ENCODE measurements around the gene MCC. TPM values are rescaled to one million over a fixed set of nuclear protein-coding genes. Genes with fewer than 3 reads are reported as not detected.
"Not testable (repeated sequence)": the region's sequence is repeated elsewhere in the genome, so short reads cannot be mapped to it uniquely, and the experiment has no call there.

MCC gene
- total RNA-seq, 1 donor from 2014 or later: 47.7 TPM

DNA sequence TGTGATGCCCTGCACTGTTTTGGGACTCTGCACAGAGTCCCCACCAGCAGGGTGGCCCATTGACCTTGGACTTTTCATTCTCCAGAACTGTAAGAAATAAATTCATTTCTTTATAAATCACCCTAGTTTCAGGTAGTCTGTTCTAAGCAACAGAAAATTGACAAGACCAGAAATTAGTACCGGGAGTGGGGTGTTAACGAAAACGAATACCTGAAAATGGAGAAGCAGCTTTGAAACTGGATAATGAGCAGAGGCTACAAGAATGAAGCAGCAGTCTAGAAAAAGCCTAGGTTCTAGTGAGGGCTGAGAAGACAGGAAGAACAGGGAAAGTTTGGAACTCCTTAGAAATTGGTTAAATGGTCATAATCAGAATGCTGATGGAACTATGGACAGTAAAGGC lies 2.1 kb upstream of the MCC start:
- DNase-seq: no peak

DNA sequence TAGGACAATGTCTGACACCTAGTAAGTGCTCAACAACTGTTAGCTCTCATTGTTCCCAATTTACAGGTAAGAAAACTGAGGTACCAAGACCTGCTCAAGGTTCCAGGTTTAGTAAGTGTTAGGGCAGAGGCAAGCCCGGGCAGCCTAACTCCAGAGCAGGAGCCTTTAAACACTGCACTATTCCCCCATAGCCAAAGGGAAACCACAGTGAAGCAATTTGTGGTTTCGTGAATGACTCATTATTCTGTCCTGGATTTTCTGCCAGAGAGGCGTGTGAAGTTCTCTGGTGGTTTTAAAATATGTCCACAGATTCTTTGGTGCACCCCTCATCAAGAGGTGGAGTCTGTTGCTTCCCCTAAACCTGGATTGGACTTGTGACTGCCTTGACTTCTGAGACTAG lies 1.0 kb upstream of the MCC start:
- peak; percentile 22 for DNase-seq

- no peak for DNase-seq
Observed at GRCh38 chr5:113488645-113489184, 462 bp upstream of the MCC start.

GRCh38 chr5:113487416-113487780 lies 855 bp downstream of the MCC start:
- DNase-seq: no peak

GRCh38 chr5:113480243-113480642 lies 8.0 kb downstream of the MCC start:
- DNase-seq: no peak

GRCh38 chr5:113478691-113479090 lies 9.6 kb downstream of the MCC start:
- no peak for DNase-seq

DNA sequence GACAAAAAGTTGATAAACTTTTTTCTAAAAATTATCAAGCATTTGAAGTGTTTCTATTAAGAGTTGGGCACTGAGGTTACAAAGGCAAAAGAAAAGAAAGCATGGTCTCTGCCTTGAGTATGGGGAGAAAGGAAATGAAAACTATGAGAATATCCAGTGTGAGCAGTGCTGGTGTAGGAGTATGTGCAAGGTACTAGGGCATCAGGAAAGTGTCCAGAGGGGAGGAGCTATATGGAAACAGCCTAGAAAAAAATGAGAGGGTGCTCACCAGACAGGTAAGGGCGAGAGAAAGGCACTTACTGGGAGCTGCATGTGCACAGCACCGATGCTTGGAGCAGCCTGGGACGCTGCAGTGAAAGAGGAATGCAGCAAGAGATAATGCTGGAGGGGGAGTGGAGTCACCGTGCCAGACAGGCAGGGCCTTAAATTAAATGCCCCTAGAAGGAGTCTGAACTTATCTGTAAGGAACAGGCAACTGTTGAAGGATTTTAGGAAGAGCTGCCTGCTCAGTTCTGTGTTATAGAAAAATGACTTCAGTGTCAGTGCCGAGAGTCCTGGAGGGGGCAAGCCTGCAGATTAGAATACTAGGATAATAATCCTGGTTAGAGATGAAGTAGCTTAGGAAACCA lies 14.0 kb downstream of the MCC start:
- no peak for DNase-seq

DNA sequence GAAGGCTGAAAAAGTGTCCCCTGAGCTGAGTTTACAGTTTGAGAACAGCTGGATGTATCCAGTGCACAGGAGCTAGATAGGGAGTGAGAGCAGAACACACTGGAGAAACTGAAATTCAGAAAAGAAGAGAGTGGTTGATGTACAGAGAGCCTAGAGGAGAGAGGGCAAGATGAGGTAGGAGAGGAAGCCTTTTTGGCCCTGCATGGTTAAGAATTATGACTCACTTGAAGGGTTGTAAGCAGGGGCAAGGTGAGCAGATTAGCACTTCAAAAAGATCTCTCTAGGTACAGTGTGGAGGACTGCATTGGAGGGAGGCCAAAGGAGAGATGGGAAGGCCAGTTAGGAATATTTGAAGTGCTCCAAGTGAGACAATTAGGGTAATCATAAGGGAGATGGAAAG lies 25.2 kb downstream of the MCC start:
- DNase-seq: no peak

- not testable (repeated sequence) for DNase-seq
Observed at GRCh38 chr5:113457106-113457505, 31.1 kb downstream of the MCC start.

GRCh38 chr5:113452941-113453340 lies 35.3 kb downstream of the MCC start:
- no peak for DNase-seq

GRCh38 chr5:113451797-113452196 lies 36.5 kb downstream of the MCC start:
- no peak for DNase-seq

GRCh38 chr5:113450929-113451328 lies 37.3 kb downstream of the MCC start:
- DNase-seq: no peak

DNA sequence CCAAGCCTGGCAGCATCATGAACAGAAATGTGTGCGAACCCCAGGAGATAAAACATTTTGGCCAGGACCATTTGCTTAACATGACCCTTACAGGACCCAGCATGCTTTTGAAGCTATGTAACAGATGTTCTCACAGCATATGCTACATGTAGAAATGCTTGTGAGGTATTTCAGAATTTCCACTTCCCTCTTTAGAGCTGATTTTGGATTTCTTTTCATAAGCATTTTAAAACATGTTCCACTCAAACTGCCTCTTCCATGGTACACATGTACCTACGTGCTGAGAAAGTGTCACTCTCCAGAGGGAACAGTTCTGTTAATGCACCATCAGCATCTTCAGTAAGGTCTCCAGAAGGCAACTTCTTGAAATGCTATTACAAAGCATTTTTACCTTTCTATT lies 37.8 kb downstream of the MCC start:
- DNase-seq: peak; percentile 10

DNA sequence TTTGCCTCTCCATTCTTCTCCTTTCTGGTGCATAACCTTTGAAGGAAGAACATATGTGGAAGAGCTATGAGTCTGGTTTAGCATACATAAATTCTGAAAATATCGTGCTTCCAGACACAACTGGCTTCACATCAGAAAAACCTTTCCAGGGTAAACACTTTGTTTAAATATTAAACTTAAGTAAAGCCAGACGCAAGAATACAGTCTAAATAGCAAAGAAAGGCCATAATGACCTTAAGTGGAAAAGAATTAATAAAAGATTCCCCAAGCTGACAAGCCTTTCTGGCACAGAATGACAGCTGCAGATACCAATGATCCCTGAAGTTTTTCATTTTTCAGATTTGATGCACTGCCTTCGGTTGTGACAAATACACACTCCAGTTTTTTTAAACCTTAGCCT lies 40.0 kb downstream of the MCC start:
- peak; percentile 12 for DNase-seq

- DNase-seq: peak; percentile 35
Observed at GRCh38 chr5:113447498-113448050, 40.7 kb downstream of the MCC start.

GRCh38 chr5:113446358-113446927 lies 41.8 kb downstream of the MCC start:
- DNase-seq: no peak

GRCh38 chr5:113437111-113437510 lies 51.1 kb downstream of the MCC start:
- no peak for DNase-seq

GRCh38 chr5:113435575-113435974 lies 52.7 kb downstream of the MCC start:
- DNase-seq: no peak

DNA sequence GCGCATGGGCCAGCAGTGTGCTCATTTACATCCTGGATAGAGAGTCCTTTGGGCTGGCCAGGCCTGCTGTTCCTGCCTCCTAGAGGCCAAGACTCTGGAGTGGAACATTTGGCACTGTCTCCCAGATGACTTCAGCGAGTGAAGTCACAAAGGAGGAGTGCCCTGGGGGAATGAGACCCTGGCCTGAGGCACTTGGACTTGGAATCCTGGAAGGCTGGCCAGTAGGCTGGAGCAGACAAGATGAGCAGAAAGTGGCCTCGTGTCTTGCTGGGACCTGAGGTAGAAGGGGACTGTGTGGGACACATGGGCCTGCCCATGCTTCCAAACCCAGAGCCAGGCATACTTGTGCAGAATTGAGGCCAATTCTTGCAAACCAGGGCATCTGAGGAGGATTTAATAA lies 53.4 kb downstream of the MCC start, which contains the start of gene TSSK1B:
Gene TSSK1B (minus strand): TSS at position 101 of the 400 bp plus-strand sequence. CDS start 150 bp downstream, outside the sequence.
- no peak for DNase-seq

GRCh38 chr5:113433862-113434612 lies 54.2 kb downstream of the MCC start:
- DNase-seq: no peak

DNA sequence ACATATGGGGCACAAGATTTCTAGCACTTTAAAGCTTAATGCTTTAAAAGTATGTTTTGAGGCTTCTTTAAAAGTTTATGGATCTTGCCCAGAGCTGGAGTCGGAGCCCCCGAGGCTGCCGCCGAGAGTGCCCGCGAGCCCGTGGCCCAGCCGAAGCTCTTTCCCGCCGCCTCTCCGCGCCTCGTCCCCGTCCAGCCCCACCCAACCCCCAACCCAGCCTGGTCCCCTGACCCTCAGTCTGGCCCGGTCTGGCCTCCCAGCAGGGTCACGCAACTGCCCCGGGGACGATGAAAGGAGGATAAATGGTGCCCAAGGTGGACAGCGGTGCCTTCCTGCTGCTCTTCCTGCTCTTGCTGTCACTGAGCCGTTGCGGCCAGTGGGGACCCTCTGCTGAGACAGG lies 55.2 kb downstream of the MCC start:
- no peak for DNase-seq

GRCh38 chr5:113427871-113428574 lies 60.2 kb downstream of the MCC start:
- DNase-seq: no peak
